Gastrocnemius medialis (tissue), 4 donors: ENCODE data around the gene ELOVL4.

ENCODE experiments used
- POLR2A ChIP-seq, 2 donors: fragments of 450-650 bp; IDR thresholded peaks; one replicate each; pipeline ENCODE4 v1.6.1; 2017; ENCODE audit warnings: antibody characterized with exemption in 2 of 2, mild to moderate bottlenecking in 2 of 2, moderate library complexity in 2 of 2
- TF ChIP-seq, protein P1 (sequence below), 5 experiments: fragments of 450-650 bp in 3 of 5; fragments of 200-600 bp in 2 of 5; sonication (generic) in 2 of 5; IDR thresholded peaks in 4 of 5; conservative IDR thresholded peaks in 1 of 5; 1 replicate in 4 of 5; 2 replicates in 1 of 5; pipeline ENCODE4 v1.5.1; 2016 to 2019; ENCODE audit warnings: antibody characterized with exemption in 5 of 5, mild to moderate bottlenecking in 3 of 5, moderate library complexity in 3 of 5

DNA sequence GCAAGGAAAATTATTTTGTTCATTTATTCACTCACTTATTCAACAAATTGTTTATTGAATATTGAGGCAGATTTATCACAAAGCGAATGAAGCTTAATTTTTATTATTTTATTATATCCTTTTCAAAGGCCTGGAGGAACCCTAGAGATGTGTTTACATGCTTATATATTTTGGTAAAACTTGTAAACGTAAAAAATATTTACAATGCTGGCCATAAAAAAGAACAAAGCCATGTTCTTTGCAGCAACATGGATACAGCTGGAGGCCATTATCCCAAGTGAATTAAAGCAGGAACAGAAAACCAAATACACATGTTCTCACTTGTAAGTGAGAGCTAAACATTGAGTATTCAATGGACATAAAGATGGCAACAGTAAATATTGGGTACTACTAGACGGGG, 58.8 kb downstream of the ELOVL4 start:
- TF ChIP-seq, protein P1, sequence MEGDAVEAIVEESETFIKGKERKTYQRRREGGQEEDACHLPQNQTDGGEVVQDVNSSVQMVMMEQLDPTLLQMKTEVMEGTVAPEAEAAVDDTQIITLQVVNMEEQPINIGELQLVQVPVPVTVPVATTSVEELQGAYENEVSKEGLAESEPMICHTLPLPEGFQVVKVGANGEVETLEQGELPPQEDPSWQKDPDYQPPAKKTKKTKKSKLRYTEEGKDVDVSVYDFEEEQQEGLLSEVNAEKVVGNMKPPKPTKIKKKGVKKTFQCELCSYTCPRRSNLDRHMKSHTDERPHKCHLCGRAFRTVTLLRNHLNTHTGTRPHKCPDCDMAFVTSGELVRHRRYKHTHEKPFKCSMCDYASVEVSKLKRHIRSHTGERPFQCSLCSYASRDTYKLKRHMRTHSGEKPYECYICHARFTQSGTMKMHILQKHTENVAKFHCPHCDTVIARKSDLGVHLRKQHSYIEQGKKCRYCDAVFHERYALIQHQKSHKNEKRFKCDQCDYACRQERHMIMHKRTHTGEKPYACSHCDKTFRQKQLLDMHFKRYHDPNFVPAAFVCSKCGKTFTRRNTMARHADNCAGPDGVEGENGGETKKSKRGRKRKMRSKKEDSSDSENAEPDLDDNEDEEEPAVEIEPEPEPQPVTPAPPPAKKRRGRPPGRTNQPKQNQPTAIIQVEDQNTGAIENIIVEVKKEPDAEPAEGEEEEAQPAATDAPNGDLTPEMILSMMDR (IDR thresholded peaks at IDR 0.05 in 4 of 5, conservative IDR thresholded peaks at IDR 0.05 in 1 of 5) = no peak
- no peak for TF ChIP-seq POLR2A (IDR thresholded peaks at IDR 0.05)
